Hair follicular keratinocyte (primary cell): ENCODE results near the gene FGA. TPM values are rescaled to one million over a fixed set of nuclear protein-coding genes. Genes with fewer than 3 reads are reported as not detected.

Experiments
- total RNA-seq: library from RNA; depleted of rRNA; stranded (reverse); fragments of >200 nt; gene quantifications from 2 replicates; pipeline ENCODE4 v1.2.3, GENCODE V29; 2015

FGA gene
- total RNA-seq: not detected in 2 replicates

GRCh38 chr4:154590329-154591006 lies at the start of gene FGA:
Gene FGA, minus strand, starts transcription at chr4:154590742. Its CDS starts 55 bp downstream, at chr4:154590687.

GRCh38 chr4:154612472-154613414 lies 22.2 kb upstream of the FGA start, which contains the start of gene FGG:
Gene FGG, minus strand, starts transcription at chr4:154612656. Its CDS starts 47 bp downstream, at chr4:154612609.

GRCh38 chr4:154562697-154563254 lies 27.8 kb downstream of the FGA start, which contains the start of gene FGB:
Gene FGB, plus strand, starts transcription at chr4:154563011. Its CDS starts 8 bp downstream, at chr4:154563019.

GRCh38 chr4:154549894-154550790 lies 40.4 kb downstream of the FGA start, which contains the start of gene PLRG1:
Gene PLRG1, minus strand, starts transcription at chr4:154550400. Its CDS starts 92 bp downstream, at chr4:154550308.

Other genes with a start within 250 kb of the FGA start
- 0.08 TPM in 1 of 2 replicates, not detected in the other for gene DCHS2, start 98.9 kb downstream of the FGA start, total RNA-seq
- gene PLRG1, start 40.3 kb downstream of the FGA start, total RNA-seq: 42.4 and 72.3 TPM in 2 replicates
- not detected in 2 replicates for gene FGB, start 27.7 kb downstream of the FGA start, total RNA-seq
- gene FGG, start 21.9 kb upstream of the FGA start, total RNA-seq: not detected in 2 replicates
- 2.4 and 3.7 TPM in 2 replicates for gene LRAT, start 153.3 kb upstream of the FGA start, total RNA-seq
- 0.27 and 1.6 TPM in 2 replicates for gene RBM46, start 190.5 kb upstream of the FGA start, total RNA-seq